ENCODE measurements around the gene UXT.

The UXT gene

DNA sequence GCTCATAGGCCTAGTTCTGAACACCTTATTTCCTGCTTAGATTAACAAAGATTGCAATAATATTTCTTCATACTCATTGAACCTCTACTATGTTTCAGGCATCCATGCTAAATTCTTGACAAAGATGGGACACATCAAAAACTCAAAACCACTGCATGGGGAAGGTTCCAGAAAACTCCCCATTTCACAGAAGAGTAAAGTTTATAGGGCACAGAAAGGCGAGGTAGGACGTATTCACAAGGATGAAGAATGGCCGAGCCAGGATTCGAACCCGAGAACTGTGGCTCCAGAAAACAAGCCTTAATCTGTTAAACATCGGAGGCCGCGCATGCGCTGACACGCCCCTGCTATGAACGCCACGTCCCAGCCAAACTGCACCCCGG is 688 bp downstream of the UXT start:
- TF ChIP-seq GATA2 (IDR thresholded peaks at IDR 0.05; ENCODE audit: low read depth, low read length) (no peak), GATA3 (IDR thresholded peaks at IDR 0.05; ENCODE audit: low read depth, low read length) (no peak)

- TF ChIP-seq GATA2 (IDR thresholded peaks at IDR 0.05; ENCODE audit: low read depth, low read length) (no peak), GATA3 (IDR thresholded peaks at IDR 0.05; ENCODE audit: low read depth, low read length) (no peak)
These were observed 7.7 kb downstream of the UXT start for GRCh38 chrX:47651043-47651905.

- TF ChIP-seq GATA3 (IDR thresholded peaks at IDR 0.05; ENCODE audit: low read depth, low read length) (no peak), GATA2 (IDR thresholded peaks at IDR 0.05; ENCODE audit: low read depth, low read length) (no peak)
These were observed 8.6 kb downstream of the UXT start, which contains the start of gene ELK1 for GRCh38 chrX:47650164-47651042. Gene ELK1, minus strand, starts transcription at chrX:47650563. Its CDS starts 9,122 bp downstream, at chrX:47641441.

DNA sequence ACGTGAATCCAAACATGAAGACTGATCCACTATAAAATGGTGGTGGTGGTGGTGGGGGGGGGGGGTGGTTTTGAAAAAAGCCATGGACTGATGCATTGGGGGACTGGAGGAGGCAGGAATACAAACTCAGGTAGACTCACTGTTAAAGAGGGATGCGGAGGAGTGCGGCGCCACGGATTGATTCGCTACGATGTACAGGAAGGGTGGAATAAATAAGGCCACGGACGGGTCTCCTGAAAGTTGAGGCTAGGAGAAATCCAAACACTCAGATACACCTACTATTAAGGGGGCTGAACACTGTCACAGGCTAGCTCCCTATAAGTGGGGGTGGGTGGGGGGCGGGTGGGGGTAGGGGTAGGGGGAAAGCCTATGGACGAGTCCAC is 9.2 kb downstream of the UXT start:
- TF ChIP-seq GATA2 (IDR thresholded peaks at IDR 0.05; ENCODE audit: low read depth, low read length) (no peak), GATA3 (IDR thresholded peaks at IDR 0.05; ENCODE audit: low read depth, low read length) (no peak)

GRCh38 chrX:47649271-47649670 is 9.7 kb downstream of the UXT start:
- TF ChIP-seq GATA2 (IDR thresholded peaks at IDR 0.05; ENCODE audit: low read depth, low read length), result no peak

- TF ChIP-seq GATA3 (IDR thresholded peaks at IDR 0.05; ENCODE audit: low read depth, low read length) (no peak), GATA2 (IDR thresholded peaks at IDR 0.05; ENCODE audit: low read depth, low read length) (no peak)
These were observed 10.6 kb downstream of the UXT start for GRCh38 chrX:47648376-47648775.

GRCh38 chrX:47646636-47647035 is 12.3 kb downstream of the UXT start:
- TF ChIP-seq GATA3 (IDR thresholded peaks at IDR 0.05; ENCODE audit: low read depth, low read length), result no peak
- no peak for TF ChIP-seq GATA2 (IDR thresholded peaks at IDR 0.05; ENCODE audit: low read depth, low read length)

GRCh38 chrX:47645530-47645929 is 13.4 kb downstream of the UXT start:
- TF ChIP-seq GATA2 (IDR thresholded peaks at IDR 0.05; ENCODE audit: low read depth, low read length) (no peak), GATA3 (IDR thresholded peaks at IDR 0.05; ENCODE audit: low read depth, low read length) (no peak)

- TF ChIP-seq GATA3 (IDR thresholded peaks at IDR 0.05; ENCODE audit: low read depth, low read length), result no peak
- TF ChIP-seq GATA2 (IDR thresholded peaks at IDR 0.05; ENCODE audit: low read depth, low read length), result no peak
These were observed 14.4 kb downstream of the UXT start for GRCh38 chrX:47644557-47645091.

GRCh38 chrX:47643926-47644325 is 15.1 kb downstream of the UXT start:
- no peak for TF ChIP-seq GATA3 (IDR thresholded peaks at IDR 0.05; ENCODE audit: low read depth, low read length)
- no peak for TF ChIP-seq GATA2 (IDR thresholded peaks at IDR 0.05; ENCODE audit: low read depth, low read length)

GRCh38 chrX:47638816-47639215 is 20.2 kb downstream of the UXT start:
- TF ChIP-seq GATA3 (IDR thresholded peaks at IDR 0.05; ENCODE audit: low read depth, low read length) (no peak), GATA2 (IDR thresholded peaks at IDR 0.05; ENCODE audit: low read depth, low read length) (no peak)

DNA sequence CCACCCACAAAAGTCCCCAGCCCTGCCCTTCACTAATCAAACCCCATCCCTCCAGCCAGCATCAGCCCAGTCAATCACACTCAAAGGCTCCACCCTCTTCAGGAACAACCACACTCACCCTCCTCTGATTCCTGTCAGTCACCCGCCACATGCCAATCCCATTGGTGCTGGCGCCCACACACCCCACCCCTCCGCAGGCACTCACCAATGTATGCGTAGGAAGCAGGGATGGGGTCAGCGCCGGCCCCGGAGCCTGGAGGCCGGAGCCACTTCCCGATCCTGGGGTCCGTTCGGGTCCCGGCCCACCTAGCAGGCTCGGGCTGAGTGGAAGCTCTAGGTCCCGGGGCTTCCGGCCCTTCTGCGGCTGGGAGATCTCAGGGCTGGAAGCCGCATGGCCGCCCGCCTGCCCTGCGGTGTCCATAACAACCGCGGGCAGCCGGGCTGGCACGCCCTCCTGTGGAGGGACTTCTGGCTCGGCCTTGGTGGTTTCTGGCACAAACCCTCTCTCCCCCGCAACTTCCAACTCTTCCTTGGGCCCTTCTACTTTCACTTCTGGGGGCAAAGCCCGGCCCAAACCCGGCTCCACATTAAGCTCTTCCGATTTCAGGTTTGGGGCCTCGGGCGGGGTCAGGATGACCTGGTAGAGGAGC is 21.3 kb downstream of the UXT start:
- TF ChIP-seq GATA2 (IDR thresholded peaks at IDR 0.05; ENCODE audit: low read depth, low read length), result no peak
- no peak for TF ChIP-seq GATA3 (IDR thresholded peaks at IDR 0.05; ENCODE audit: low read depth, low read length)

- TF ChIP-seq GATA3 (IDR thresholded peaks at IDR 0.05; ENCODE audit: low read depth, low read length) (no peak), GATA2 (IDR thresholded peaks at IDR 0.05; ENCODE audit: low read depth, low read length) (no peak)
These were observed 24.0 kb downstream of the UXT start for GRCh38 chrX:47634871-47635575.

All from SH-SY5Y (cell line).